ENCODE results near the gene TMEM203.

DNA sequence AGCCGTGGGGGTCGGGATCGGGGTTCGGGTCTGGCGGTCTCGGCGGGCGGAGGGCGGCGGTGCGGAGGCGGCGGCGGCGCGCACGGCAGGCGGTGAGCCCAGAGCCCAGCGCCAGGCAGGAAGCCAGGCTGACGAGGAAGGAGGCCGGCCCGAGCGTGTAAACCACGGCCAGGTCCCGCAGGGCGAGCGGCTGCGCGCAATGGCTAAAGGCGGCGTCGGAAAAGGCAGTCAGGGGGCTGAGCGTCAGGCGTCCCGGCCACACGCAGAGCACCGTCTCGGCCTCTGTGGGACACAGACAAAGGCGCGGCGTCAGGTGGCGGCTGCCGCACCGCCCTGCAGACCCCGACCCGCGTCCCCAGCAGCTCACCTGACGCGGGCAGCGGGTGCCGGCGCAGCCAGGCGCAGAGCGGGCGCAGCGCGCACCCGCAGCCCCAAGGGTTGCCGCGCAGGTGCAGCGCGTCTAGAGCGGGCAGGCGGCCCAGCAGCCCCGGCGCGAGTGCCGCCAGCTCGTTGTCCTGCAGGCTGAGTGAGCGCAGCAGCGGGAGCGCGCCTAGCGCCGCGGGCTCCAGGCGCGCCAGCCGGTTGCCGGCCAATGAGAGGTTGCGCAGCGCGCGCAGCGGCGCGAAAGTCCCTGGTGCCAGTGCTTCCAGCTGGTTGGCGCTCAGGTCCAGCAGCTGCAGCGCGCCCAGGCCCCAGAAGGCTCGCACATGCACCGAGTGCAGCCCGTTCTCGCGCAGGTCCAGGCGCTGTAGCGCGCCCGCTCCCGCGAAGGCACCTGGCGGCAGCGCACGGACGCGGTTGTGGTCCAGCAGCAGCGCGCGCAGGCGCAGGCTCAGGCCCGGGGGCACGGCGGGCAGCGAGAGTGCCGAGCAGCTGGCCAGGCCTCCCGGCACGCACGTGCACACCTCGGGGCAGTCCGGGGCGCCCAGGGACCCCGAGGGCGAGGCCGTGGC is 36.3 kb downstream of the TMEM203 start:
- TF ChIP-seq POLR2A (IDR thresholded peaks at IDR 0.05), result no peak
- TF ChIP-seq CTCF (IDR thresholded peaks at IDR 0.05), result no peak

All from lower leg skin (tissue), 3 donors.